Measurements from ENCODE around the gene ESPNL. TPM values are rescaled to one million over a fixed set of nuclear protein-coding genes. Genes with fewer than 3 reads are reported as not detected.
"Not testable (repeated sequence)": the region's sequence is repeated elsewhere in the genome, so short reads cannot be mapped to it uniquely, and the experiment has no call there.

ESPNL gene
- total RNA-seq: 1.6 TPM

DNA sequence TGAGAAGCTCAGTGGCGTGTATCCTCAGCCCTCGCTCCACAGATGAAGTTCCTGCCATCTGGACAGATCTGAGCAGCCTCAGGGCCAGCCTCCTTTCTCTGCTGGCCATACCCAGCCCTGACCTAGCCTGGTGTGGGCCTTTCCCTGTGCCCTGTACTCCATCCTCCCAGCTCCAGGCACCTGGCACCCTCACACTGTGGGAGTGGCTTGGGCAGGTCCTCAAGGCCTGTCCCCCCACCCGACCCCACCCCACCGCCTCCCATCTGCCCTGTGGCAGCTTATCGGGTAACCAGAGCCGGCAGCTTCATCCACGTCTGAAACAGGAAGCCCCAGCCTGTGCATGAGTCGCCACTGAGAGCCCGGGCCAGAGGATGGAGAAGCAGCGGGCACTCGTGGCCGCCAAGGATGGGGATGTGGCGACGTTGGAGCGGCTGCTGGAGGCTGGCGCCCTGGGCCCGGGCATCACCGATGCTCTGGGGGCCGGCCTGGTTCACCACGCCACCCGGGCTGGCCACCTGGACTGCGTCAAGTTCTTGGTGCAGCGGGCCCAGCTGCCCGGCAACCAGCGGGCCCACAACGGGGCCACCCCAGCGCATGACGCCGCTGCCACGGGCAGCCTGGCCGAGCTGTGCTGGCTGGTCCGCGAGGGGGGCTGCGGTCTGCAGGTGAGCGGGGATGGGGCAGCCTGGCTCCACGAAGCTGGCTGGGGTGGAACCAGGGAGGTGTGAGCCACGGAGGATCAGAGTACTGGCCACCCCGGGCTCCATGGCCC is at the start of gene ESPNL:
Gene ESPNL, plus strand, starts transcription at position 292 of the 772 bp plus-strand sequence. Its CDS starts 80 bp downstream, at position 372.
- H3K27ac ChIP-seq (ENCODE audit: low read depth, low read length): no peak within 1 kb of the TSS
- no peak within 1 kb of the TSS for H3K4me3 ChIP-seq (ENCODE audit: low read length in 3 of 3)

DNA sequence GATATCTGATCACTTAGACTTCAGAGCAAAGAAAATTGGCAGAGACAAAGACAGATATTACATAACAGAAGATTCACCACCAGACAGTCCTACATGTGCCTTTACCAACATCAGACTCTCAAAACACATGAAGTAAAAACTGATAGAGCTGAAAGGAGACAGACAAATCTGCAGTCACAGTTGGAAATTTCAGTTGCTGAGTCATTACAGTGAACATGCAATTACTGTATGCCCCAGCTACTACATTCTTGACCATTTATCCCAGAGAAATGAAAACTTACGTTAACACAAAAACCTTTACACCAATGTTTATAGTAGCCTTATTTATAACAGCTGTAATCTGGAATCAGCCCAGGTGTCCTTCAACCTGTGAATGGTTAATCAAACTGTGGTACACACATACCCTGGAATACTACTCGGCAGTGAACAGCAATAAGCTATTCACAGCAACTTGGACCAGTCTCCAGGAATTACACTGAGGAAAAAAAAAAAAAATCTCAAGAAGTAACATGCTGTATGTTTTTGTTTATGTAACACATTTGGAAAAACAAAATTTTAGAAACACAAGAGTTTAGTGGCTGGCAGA is 46.9 kb upstream of the ESPNL start:
- no peaks in the 10 kb centered on the region for H3K4me1 ChIP-seq (ENCODE audit: control insufficient read depth in 3 of 3, insufficient read depth in 3 of 3, low read length in 3 of 3)
- no peak overlapping the region for H3K4me3 ChIP-seq (ENCODE audit: low read length in 3 of 3)
- H3K36me3 ChIP-seq (ENCODE audit: control insufficient read depth in 3 of 3, insufficient read depth in 3 of 3, low read length in 3 of 3): no peaks in the 10 kb centered on the region
- H3K27ac ChIP-seq (ENCODE audit: low read depth, low read length): no peak overlapping the region
- H3K27me3 ChIP-seq (ENCODE audit: control insufficient read depth in 3 of 3, insufficient read depth in 3 of 3, low read length in 3 of 3): peaks cover 0 to 2% (median 0%) of the 10 kb centered on the region in 3 donors
- no peaks in the 10 kb centered on the region for H3K9me3 ChIP-seq (ENCODE audit: control insufficient read depth in 3 of 3, low read length in 3 of 3)
- no peak overlapping the region for H3K9ac ChIP-seq (ENCODE audit: low read depth in 1 of 3, low read length in 3 of 3)

More for the DNA sequence above, at the start of gene ESPNL:
- Histone ChIP-seq H3K9me3 (ENCODE audit: control insufficient read depth in 3 of 3, low read length in 3 of 3) (no peaks in the 10 kb centered on the region), H3K9ac (ENCODE audit: low read depth in 1 of 3, low read length in 3 of 3) (no peak within 1 kb of the TSS), H3K36me3 (ENCODE audit: control insufficient read depth in 3 of 3, insufficient read depth in 3 of 3, low read length in 3 of 3) (no peaks in the 10 kb centered on the region), H3K4me1 (ENCODE audit: control insufficient read depth in 3 of 3, insufficient read depth in 3 of 3, low read length in 3 of 3) (peaks cover 0 to 4% (median 3%) of the 10 kb centered on the region in 3 donors), H3K27me3 (ENCODE audit: control insufficient read depth in 3 of 3, insufficient read depth in 3 of 3, low read length in 3 of 3) (peaks cover 0 to 7% (median 0%) of the 10 kb centered on the region in 3 donors)

DNA sequence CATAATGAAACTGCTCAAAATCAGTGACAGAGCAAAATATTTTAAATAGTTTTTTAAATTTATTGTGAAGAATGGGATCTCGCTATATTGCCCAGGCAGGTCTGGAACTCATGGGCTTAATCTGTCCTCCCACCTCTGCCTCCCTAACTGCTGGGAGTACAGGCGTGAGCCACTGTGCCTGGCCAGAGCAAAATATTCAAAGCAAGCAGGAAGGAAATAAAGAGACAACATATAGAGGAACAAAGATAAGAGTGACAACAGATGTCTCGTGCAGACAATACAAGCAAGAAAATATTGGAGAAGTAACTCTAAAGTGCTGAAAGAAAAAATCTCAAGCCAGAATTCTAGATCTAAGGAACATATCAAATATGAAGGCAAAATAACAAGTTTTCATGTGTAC is 44.3 kb upstream of the ESPNL start:
- Histone ChIP-seq H3K4me1 (ENCODE audit: control insufficient read depth in 3 of 3, insufficient read depth in 3 of 3, low read length in 3 of 3) (peaks cover 6 to 11% (median 8%) of the 10 kb centered on the region in 3 donors), H3K36me3 (ENCODE audit: control insufficient read depth in 3 of 3, insufficient read depth in 3 of 3, low read length in 3 of 3) (no peaks in the 10 kb centered on the region), H3K9me3 (ENCODE audit: control insufficient read depth in 3 of 3, low read length in 3 of 3) (no peaks in the 10 kb centered on the region)

GRCh38 chr2:238057696-238058575 is 42.2 kb upstream of the ESPNL start:
- not testable (repeated sequence) for H3K27ac ChIP-seq (ENCODE audit: low read depth, low read length)

More for the DNA sequence above, 44.3 kb upstream of the ESPNL start:
- Histone ChIP-seq H3K4me3 (ENCODE audit: low read length in 3 of 3) (no peak overlapping the region), H3K27ac (ENCODE audit: low read depth, low read length) (no peak overlapping the region), H3K9ac (ENCODE audit: low read depth in 1 of 3, low read length in 3 of 3) (no peak overlapping the region), H3K27me3 (ENCODE audit: control insufficient read depth in 3 of 3, insufficient read depth in 3 of 3, low read length in 3 of 3) (peaks cover 0 to 2% (median 0%) of the 10 kb centered on the region in 3 donors)

GRCh38 chr2:238059505-238059904 is 40.6 kb upstream of the ESPNL start:
- Histone ChIP-seq H3K9ac (ENCODE audit: low read depth in 1 of 3, low read length in 3 of 3) (no peak overlapping the region), H3K4me1 (ENCODE audit: control insufficient read depth in 3 of 3, insufficient read depth in 3 of 3, low read length in 3 of 3) (peaks cover 15 to 21% (median 18%) of the 10 kb centered on the region in 3 donors), H3K27me3 (ENCODE audit: control insufficient read depth in 3 of 3, insufficient read depth in 3 of 3, low read length in 3 of 3) (peaks cover 0 to 2% (median 0%) of the 10 kb centered on the region in 3 donors), H3K9me3 (ENCODE audit: control insufficient read depth in 3 of 3, low read length in 3 of 3) (no peaks in the 10 kb centered on the region), H3K4me3 (ENCODE audit: low read length in 3 of 3) (peak overlapping the region in 2 of 3 donors; percentile 77 to 92), H3K36me3 (ENCODE audit: control insufficient read depth in 3 of 3, insufficient read depth in 3 of 3, low read length in 3 of 3) (peaks cover 0 to 4% (median 0%) of the 10 kb centered on the region in 3 donors), H3K27ac (ENCODE audit: low read depth, low read length) (no peak overlapping the region)

More at GRCh38 chr2:238057696-238058575, 42.2 kb upstream of the ESPNL start:
- not testable (repeated sequence) for H3K9ac ChIP-seq (ENCODE audit: low read depth in 1 of 3, low read length in 3 of 3); H3K9me3 ChIP-seq (ENCODE audit: control insufficient read depth in 3 of 3, low read length in 3 of 3); H3K27me3 ChIP-seq (ENCODE audit: control insufficient read depth in 3 of 3, insufficient read depth in 3 of 3, low read length in 3 of 3); H3K36me3 ChIP-seq (ENCODE audit: control insufficient read depth in 3 of 3, insufficient read depth in 3 of 3, low read length in 3 of 3); H3K4me3 ChIP-seq (ENCODE audit: low read length in 3 of 3)
- H3K4me1 ChIP-seq (ENCODE audit: control insufficient read depth in 3 of 3, insufficient read depth in 3 of 3, low read length in 3 of 3): peaks cover 15 to 21% (median 18%) of the 10 kb centered on the region in 3 donors

- Histone ChIP-seq H3K36me3 (ENCODE audit: control insufficient read depth in 3 of 3, insufficient read depth in 3 of 3, low read length in 3 of 3) (peaks cover 0 to 4% (median 0%) of the 10 kb centered on the region in 3 donors), H3K9ac (ENCODE audit: low read depth in 1 of 3, low read length in 3 of 3) (peak overlapping the region; percentile 84 to 98 (median 89)), H3K27me3 (ENCODE audit: control insufficient read depth in 3 of 3, insufficient read depth in 3 of 3, low read length in 3 of 3) (peaks cover 0 to 2% (median 0%) of the 10 kb centered on the region in 3 donors), H3K4me1 (ENCODE audit: control insufficient read depth in 3 of 3, insufficient read depth in 3 of 3, low read length in 3 of 3) (peaks cover 15 to 21% (median 18%) of the 10 kb centered on the region in 3 donors), H3K27ac (ENCODE audit: low read depth, low read length) (peak overlapping the region; percentile 91), H3K9me3 (ENCODE audit: control insufficient read depth in 3 of 3, low read length in 3 of 3) (no peaks in the 10 kb centered on the region), H3K4me3 (ENCODE audit: low read length in 3 of 3) (peak overlapping the region; percentile 77 to 92 (median 84))
Observed at GRCh38 chr2:238060096-238060541, 40.0 kb upstream of the ESPNL start.

- Histone ChIP-seq H3K9me3 (ENCODE audit: control insufficient read depth in 3 of 3, low read length in 3 of 3) (no peaks in the 10 kb centered on the region), H3K4me1 (ENCODE audit: control insufficient read depth in 3 of 3, insufficient read depth in 3 of 3, low read length in 3 of 3) (peaks cover 15 to 21% (median 18%) of the 10 kb centered on the region in 3 donors), H3K36me3 (ENCODE audit: control insufficient read depth in 3 of 3, insufficient read depth in 3 of 3, low read length in 3 of 3) (peaks cover 0 to 4% (median 0%) of the 10 kb centered on the region in 3 donors), H3K27ac (ENCODE audit: low read depth, low read length) (peak within 1 kb of the TSS; percentile 91), H3K4me3 (ENCODE audit: low read length in 3 of 3) (peak within 1 kb of the TSS; percentile 87 to 92 (median 91)), H3K9ac (ENCODE audit: low read depth in 1 of 3, low read length in 3 of 3) (peak within 1 kb of the TSS; percentile 85 to 98 (median 89)), H3K27me3 (ENCODE audit: control insufficient read depth in 3 of 3, insufficient read depth in 3 of 3, low read length in 3 of 3) (peaks cover 0 to 2% (median 0%) of the 10 kb centered on the region in 3 donors)
Observed at GRCh38 chr2:238060542-238061314, 39.4 kb upstream of the ESPNL start, which contains the start of gene SCLY. Gene SCLY (plus strand): TSS chr2:238061001. CDS start chr2:238061055, 54 bp downstream.

- Histone ChIP-seq H3K36me3 (ENCODE audit: control insufficient read depth in 3 of 3, insufficient read depth in 3 of 3, low read length in 3 of 3) (peaks cover 0 to 11% (median 4%) of the 10 kb centered on the region in 3 donors), H3K27me3 (ENCODE audit: control insufficient read depth in 3 of 3, insufficient read depth in 3 of 3, low read length in 3 of 3) (no peaks in the 10 kb centered on the region), H3K27ac (ENCODE audit: low read depth, low read length) (peak overlapping the region; percentile 72), H3K9ac (ENCODE audit: low read depth in 1 of 3, low read length in 3 of 3) (peak overlapping the region; percentile 76 to 85 (median 85)), H3K9me3 (ENCODE audit: control insufficient read depth in 3 of 3, low read length in 3 of 3) (no peaks in the 10 kb centered on the region), H3K4me3 (ENCODE audit: low read length in 3 of 3) (peak overlapping the region; percentile 85 to 91 (median 87)), H3K4me1 (ENCODE audit: control insufficient read depth in 3 of 3, insufficient read depth in 3 of 3, low read length in 3 of 3) (peaks cover 15 to 21% (median 18%) of the 10 kb centered on the region in 3 donors)
Observed at GRCh38 chr2:238061315-238062202, 38.6 kb upstream of the ESPNL start.

Data from skeletal muscle tissue (tissue), 4 donors.